ENCODE measurements around the gene NPAS2. TPM values are rescaled to one million over a fixed set of nuclear protein-coding genes. Genes with fewer than 3 reads are reported as not detected.

The NPAS2 gene
- total RNA-seq, 4 donors from 2014 or later, result 63.0 to 134 (median 115) TPM

- DNase-seq, result no peak
- intact Hi-C loops (cut with DNase I; ENCODE audit: low total_unique reads) (loop anchor here (5.0 kb wide), 1 partner anchor 382 kb away; no protein-coding TSS in a partner anchor), in situ Hi-C loops (cut with MboI; ENCODE audit: low pct_ligation_motif_present in 1 of 4, low pct_unique_long_range_greater_than_20kb in 1 of 4, low sequenced_read_pairs in 3 of 4) (loop anchor here (10.0 to 25.0 kb wide), 4 partner anchors 255 to 385 kb away; no protein-coding TSS in a partner anchor)
- Histone ChIP-seq H3K36me3 (peaks cover 0 to 4% (median 2%) of the 10 kb centered on the region in 4 donors), H3K27ac (no peak overlapping the region), H3K27me3 (no peaks in the 10 kb centered on the region), H3K4me3 (no peak overlapping the region), H3K9me3 (no peaks in the 10 kb centered on the region), H3K4me1 (no peaks in the 10 kb centered on the region)
- TF ChIP-seq, protein P1, sequence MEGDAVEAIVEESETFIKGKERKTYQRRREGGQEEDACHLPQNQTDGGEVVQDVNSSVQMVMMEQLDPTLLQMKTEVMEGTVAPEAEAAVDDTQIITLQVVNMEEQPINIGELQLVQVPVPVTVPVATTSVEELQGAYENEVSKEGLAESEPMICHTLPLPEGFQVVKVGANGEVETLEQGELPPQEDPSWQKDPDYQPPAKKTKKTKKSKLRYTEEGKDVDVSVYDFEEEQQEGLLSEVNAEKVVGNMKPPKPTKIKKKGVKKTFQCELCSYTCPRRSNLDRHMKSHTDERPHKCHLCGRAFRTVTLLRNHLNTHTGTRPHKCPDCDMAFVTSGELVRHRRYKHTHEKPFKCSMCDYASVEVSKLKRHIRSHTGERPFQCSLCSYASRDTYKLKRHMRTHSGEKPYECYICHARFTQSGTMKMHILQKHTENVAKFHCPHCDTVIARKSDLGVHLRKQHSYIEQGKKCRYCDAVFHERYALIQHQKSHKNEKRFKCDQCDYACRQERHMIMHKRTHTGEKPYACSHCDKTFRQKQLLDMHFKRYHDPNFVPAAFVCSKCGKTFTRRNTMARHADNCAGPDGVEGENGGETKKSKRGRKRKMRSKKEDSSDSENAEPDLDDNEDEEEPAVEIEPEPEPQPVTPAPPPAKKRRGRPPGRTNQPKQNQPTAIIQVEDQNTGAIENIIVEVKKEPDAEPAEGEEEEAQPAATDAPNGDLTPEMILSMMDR (IDR thresholded peaks at IDR 0.05), result no peak
- TF ChIP-seq POLR2A (IDR thresholded peaks at IDR 0.05) (no peak), EP300 (IDR thresholded peaks at IDR 0.05; ENCODE audit: low read depth) (no peak), POLR2AphosphoS5 (IDR thresholded peaks at IDR 0.05) (no peak)
- WGBS, 2 donors (ENCODE audit: low coverage in 1 of 2), result 96 to 100% methylated on average over 2 to 3 of the region's 3 CpGs
Observed at GRCh38 chr2:100989666-100990065, 169.7 kb downstream of the NPAS2 start.

DNA sequence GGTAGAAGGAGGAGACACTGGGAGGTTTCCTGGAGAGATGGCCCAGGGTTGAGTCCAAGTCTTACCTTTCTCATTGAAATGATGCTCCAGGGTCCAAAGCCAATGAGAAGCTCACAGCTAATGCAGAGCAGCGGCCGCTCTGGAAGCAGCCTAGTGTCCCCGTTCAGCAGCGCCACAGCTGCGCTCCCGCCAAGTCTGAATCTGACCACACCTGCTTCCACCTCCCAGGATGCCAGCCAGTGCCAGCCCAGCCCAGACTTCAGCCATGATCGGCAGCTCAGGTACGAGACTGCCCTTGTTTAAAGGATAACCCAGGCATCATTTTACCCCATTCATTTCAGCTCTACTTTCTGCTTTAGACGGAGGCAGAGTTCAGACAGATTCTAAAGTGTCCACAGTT lies 170.2 kb downstream of the NPAS2 start:
- Histone ChIP-seq H3K4me1 (no peaks in the 10 kb centered on the region), H3K4me3 (no peak overlapping the region), H3K27ac (no peak overlapping the region), H3K36me3 (peaks cover 0 to 4% (median 2%) of the 10 kb centered on the region in 4 donors), H3K27me3 (no peaks in the 10 kb centered on the region), H3K9me3 (no peaks in the 10 kb centered on the region)
- in situ Hi-C loops (cut with MboI; ENCODE audit: low pct_ligation_motif_present in 1 of 4, low pct_unique_long_range_greater_than_20kb in 1 of 4, low sequenced_read_pairs in 3 of 4), result loop anchor here in 2 of 4 donors (10.0 to 25.0 kb wide), 2 partner anchors 378 to 385 kb away; no protein-coding TSS in a partner anchor
- TF ChIP-seq EP300 (IDR thresholded peaks at IDR 0.05; ENCODE audit: low read depth) (no peak), POLR2AphosphoS5 (IDR thresholded peaks at IDR 0.05) (no peak)
- TF ChIP-seq, protein P1 (IDR thresholded peaks at IDR 0.05), result no peak
- DNase-seq, result no peak
- intact Hi-C loops (cut with DNase I; ENCODE audit: low total_unique reads), result no loop called here
- WGBS, 2 donors (ENCODE audit: low coverage in 1 of 2), result 90 to 94% methylated on average over 2 to 9 of the region's 9 CpGs

- Histone ChIP-seq H3K4me1 (no peaks in the 10 kb centered on the region), H3K27me3 (no peaks in the 10 kb centered on the region), H3K9me3 (no peaks in the 10 kb centered on the region), H3K4me3 (no peak overlapping the region), H3K36me3 (peaks cover 0 to 4% (median 2%) of the 10 kb centered on the region in 4 donors), H3K27ac (no peak overlapping the region)
- intact Hi-C loops (cut with DNase I; ENCODE audit: low total_unique reads), result no loop called here
- DNase-seq, result no peak
- 83 to 86% methylated on average over 3 to 24 of the region's 24 CpGs for WGBS, 2 donors (ENCODE audit: low coverage in 1 of 2)
- TF ChIP-seq POLR2AphosphoS5 (IDR thresholded peaks at IDR 0.05), result no peak
- TF ChIP-seq POLR2A (IDR thresholded peaks at IDR 0.05), result no peak
- no peak for TF ChIP-seq EP300 (IDR thresholded peaks at IDR 0.05; ENCODE audit: low read depth)
- TF ChIP-seq, protein P1 (IDR thresholded peaks at IDR 0.05), result no peak
- in situ Hi-C loops (cut with MboI; ENCODE audit: low pct_ligation_motif_present in 1 of 4, low pct_unique_long_range_greater_than_20kb in 1 of 4, low sequenced_read_pairs in 3 of 4), result loop anchor here in 2 of 4 donors (10.0 to 25.0 kb wide), 2 partner anchors 379 to 386 kb away; no protein-coding TSS in a partner anchor
Observed at GRCh38 chr2:100990650-100991403, 170.9 kb downstream of the NPAS2 start.

- TF ChIP-seq POLR2AphosphoS5 (IDR thresholded peaks at IDR 0.05), result no peak
- TF ChIP-seq, protein P1 (IDR thresholded peaks at IDR 0.05), result no peak
- TF ChIP-seq POLR2A (IDR thresholded peaks at IDR 0.05), result no peak
- no peak for TF ChIP-seq EP300 (IDR thresholded peaks at IDR 0.05; ENCODE audit: low read depth)
- no peaks in the 10 kb centered on the region for H3K27me3 ChIP-seq
- in situ Hi-C loops (cut with MboI; ENCODE audit: low pct_ligation_motif_present in 1 of 4, low pct_unique_long_range_greater_than_20kb in 1 of 4, low sequenced_read_pairs in 3 of 4) (loop anchor here in 2 of 4 donors (10.0 to 25.0 kb wide), 2 partner anchors 379 to 387 kb away; no protein-coding TSS in a partner anchor), intact Hi-C loops (cut with DNase I; ENCODE audit: low total_unique reads) (no loop called here)
- no peak overlapping the region for H3K27ac ChIP-seq
- WGBS, 2 donors (ENCODE audit: low coverage in 1 of 2), result 90 to 95% methylated on average over 2 to 5 of the region's 5 CpGs
- H3K4me3 ChIP-seq, result no peak overlapping the region
- H3K9me3 ChIP-seq, result no peaks in the 10 kb centered on the region
- peaks cover 0 to 4% (median 2%) of the 10 kb centered on the region in 4 donors for H3K36me3 ChIP-seq
- DNase-seq, result no peak
- no peaks in the 10 kb centered on the region for H3K4me1 ChIP-seq
Observed at GRCh38 chr2:100991404-100991773, 171.4 kb downstream of the NPAS2 start.

Measured in transverse colon (tissue), 4 donors.